Astrocyte (in vitro differentiated cells and primary cell): ENCODE data around the gene JAZF1. TPM values are rescaled to one million over a fixed set of nuclear protein-coding genes. Genes with fewer than 3 reads are reported as not detected.

ENCODE experiments used
- DNase-seq: peaks from one replicate; pipeline ENCODE4 v3.0.0-alpha.2; 2010; ENCODE audit warnings: low read depth
- FAIRE-seq: peaks from 2 replicates; lab custom pipeline; 2011; peaks lifted over from hg19 to GRCh38; lab: Jason Lieb, UNC
- H2AFZ ChIP-seq: 2 replicates; pipeline ENCODE4 v1.6.0; 2012; ENCODE audit warnings: low read depth, low read length, inconsistent platforms
- H3K27ac ChIP-seq: 2 replicates; pipeline ENCODE4 v1.5.1; 2011; ENCODE audit warnings: low read depth, low read length, inconsistent platforms
- H3K27me3 ChIP-seq: 2 replicates; pipeline ENCODE4 v1.6.0; 2011; ENCODE audit warnings: low read length, inconsistent platforms; ENCODE audit not compliant: insufficient read depth
- H3K36me3 ChIP-seq: 2 replicates; pipeline ENCODE4 v1.5.1; 2011; ENCODE audit warnings: low read length, inconsistent platforms; ENCODE audit not compliant: insufficient read depth
- H3K4me1 ChIP-seq: 2 replicates; pipeline ENCODE4 v1.5.1; 2011; ENCODE audit warnings: low read length, inconsistent platforms; ENCODE audit not compliant: insufficient read depth
- H3K4me2 ChIP-seq: 2 replicates; pipeline ENCODE4 v1.6.0; 2012; ENCODE audit warnings: low read length, inconsistent platforms
- H3K4me3 ChIP-seq: 2 replicates; pipeline ENCODE4 v1.5.1; 2011; ENCODE audit warnings: low read depth, mild to moderate bottlenecking, low read length, inconsistent platforms; ENCODE audit not compliant: insufficient read depth
- H3K79me2 ChIP-seq: 2 replicates; pipeline ENCODE4 v1.6.0; 2012; ENCODE audit warnings: mild to moderate bottlenecking, low read length, inconsistent platforms; ENCODE audit not compliant: insufficient read depth
- H3K9ac ChIP-seq: 2 replicates; pipeline ENCODE4 v1.6.0; 2012; ENCODE audit warnings: mild to moderate bottlenecking, low read length, inconsistent platforms
- H3K9me3 ChIP-seq: 2 replicates; pipeline ENCODE4 v1.5.1; 2012; ENCODE audit warnings: low read depth, mild to moderate bottlenecking, low read length, inconsistent platforms; ENCODE audit not compliant: insufficient read depth
- H4K20me1 ChIP-seq: 2 replicates; pipeline ENCODE4 v1.6.0; 2012; ENCODE audit warnings: low read length, inconsistent platforms; ENCODE audit not compliant: insufficient read depth
- H3K27ac Mint-ChIP-seq: one replicate; pipeline ENCODE4 v1.8.0; 2021; ENCODE audit warnings: mild to moderate bottlenecking, mixed read lengths; ENCODE audit not compliant: unreplicated experiment
- H3K27me3 Mint-ChIP-seq: one replicate; pipeline ENCODE4 v1.8.0; 2021; ENCODE audit warnings: low read depth, mixed read lengths; ENCODE audit not compliant: unreplicated experiment
- H3K36me3 Mint-ChIP-seq: one replicate; pipeline ENCODE4 v1.8.0; 2021; ENCODE audit warnings: low read depth, mixed read lengths; ENCODE audit not compliant: unreplicated experiment
- H3K4me1 Mint-ChIP-seq: one replicate; pipeline ENCODE4 v1.8.0; 2021; ENCODE audit warnings: low read depth, mixed read lengths; ENCODE audit not compliant: unreplicated experiment
- H3K4me3 Mint-ChIP-seq: one replicate; pipeline ENCODE4 v1.8.0; 2021; ENCODE audit warnings: mild to moderate bottlenecking, moderate library complexity, mixed read lengths; ENCODE audit not compliant: unreplicated experiment
- H3K9me3 Mint-ChIP-seq: one replicate; pipeline ENCODE4 v1.8.0; 2021; ENCODE audit warnings: mild to moderate bottlenecking, mixed read lengths; ENCODE audit not compliant: unreplicated experiment
- CTCF ChIP-seq: IDR thresholded peaks from 2 replicates; pipeline ENCODE4 v1.5.1; 2011; ENCODE audit warnings: low read depth, mild to moderate bottlenecking, inconsistent platforms, low read length, moderate library complexity; ENCODE audit not compliant: insufficient read depth
- EZH2 ChIP-seq: IDR thresholded peaks from 2 replicates; pipeline ENCODE4 v1.6.1; 2012; ENCODE audit warnings: mild to moderate bottlenecking, low read length, inconsistent platforms; ENCODE audit not compliant: insufficient read depth
- total RNA-seq: library from RNA; stranded (reverse); gene quantifications from 2 replicates; pipeline ENCODE4 v1.2.1, GENCODE V29; 2021

The JAZF1 gene
- total RNA-seq, 1 donor from 2014 or later, result 20.1 TPM

- H3K4me1 ChIP-seq, result peaks cover 4% of the 10 kb centered on the region
- H3K4me2 ChIP-seq, result no peak overlapping the region
- no peaks in the 10 kb centered on the region for H3K79me2 ChIP-seq
- FAIRE-seq, result no peak
- H3K9ac ChIP-seq, result no peak overlapping the region
- Mint-ChIP-seq H3K9me3 (peaks cover 2% of the 10 kb centered on the region), H3K4me3 (no peak overlapping the region), H3K27ac (no peak overlapping the region), H3K4me1 (peaks cover 2% of the 10 kb centered on the region), H3K36me3 (no peaks in the 10 kb centered on the region), H3K27me3 (peaks cover 6% of the 10 kb centered on the region)
- no peaks in the 10 kb centered on the region for H3K9me3 ChIP-seq
- no peak overlapping the region for H3K27ac ChIP-seq
- peak; percentile 41 for DNase-seq
- no peak overlapping the region for H2AFZ ChIP-seq
- H4K20me1 ChIP-seq, result no peaks in the 10 kb centered on the region
- H3K36me3 ChIP-seq, result no peaks in the 10 kb centered on the region
- H3K4me3 ChIP-seq, result no peak overlapping the region
- TF ChIP-seq CTCF (no peak), EZH2 (no peak)
- H3K27me3 ChIP-seq, result no peaks in the 10 kb centered on the region
Observed at GRCh38 chr7:28203508-28204240, 23.1 kb upstream of the JAZF1 start.

GRCh38 chr7:28202222-28202621 lies 21.6 kb upstream of the JAZF1 start:
- H3K9me3 Mint-ChIP-seq, result peaks cover 2% of the 10 kb centered on the region
- H3K4me3 Mint-ChIP-seq, result no peak overlapping the region
- H3K4me3 ChIP-seq, result no peak overlapping the region
- H3K79me2 ChIP-seq, result no peaks in the 10 kb centered on the region
- no peak overlapping the region for H3K4me2 ChIP-seq
- no peaks in the 10 kb centered on the region for H3K36me3 Mint-ChIP-seq
- H4K20me1 ChIP-seq, result no peaks in the 10 kb centered on the region
- peaks cover 6% of the 10 kb centered on the region for H3K27me3 Mint-ChIP-seq
- H2AFZ ChIP-seq, result no peak overlapping the region
- no peak for DNase-seq
- no peak overlapping the region for H3K27ac ChIP-seq
- no peaks in the 10 kb centered on the region for H3K9me3 ChIP-seq
- H3K27ac Mint-ChIP-seq, result no peak overlapping the region
- TF ChIP-seq EZH2, result no peak
- no peak for TF ChIP-seq CTCF
- H3K9ac ChIP-seq, result no peak overlapping the region
- H3K4me1 ChIP-seq, result peaks cover 3% of the 10 kb centered on the region
- no peak for FAIRE-seq
- no peaks in the 10 kb centered on the region for H3K36me3 ChIP-seq
- no peaks in the 10 kb centered on the region for H3K27me3 ChIP-seq
- H3K4me1 Mint-ChIP-seq, result no peaks in the 10 kb centered on the region

- Histone ChIP-seq H3K4me3 (no peak overlapping the region), H3K4me1 (no peaks in the 10 kb centered on the region), H3K4me2 (no peak overlapping the region), H2AFZ (no peak overlapping the region), H3K36me3 (no peaks in the 10 kb centered on the region), H3K27ac (no peak overlapping the region), H4K20me1 (no peaks in the 10 kb centered on the region), H3K9me3 (no peaks in the 10 kb centered on the region), H3K27me3 (no peaks in the 10 kb centered on the region), H3K79me2 (no peaks in the 10 kb centered on the region), H3K9ac (no peak overlapping the region)
- H3K4me1 Mint-ChIP-seq, result no peaks in the 10 kb centered on the region
- TF ChIP-seq EZH2, result no peak
- no peak for TF ChIP-seq CTCF
- DNase-seq, result no peak
- no peaks in the 10 kb centered on the region for H3K9me3 Mint-ChIP-seq
- H3K36me3 Mint-ChIP-seq, result no peaks in the 10 kb centered on the region
- peaks cover 6% of the 10 kb centered on the region for H3K27me3 Mint-ChIP-seq
- no peak for FAIRE-seq
- no peak overlapping the region for H3K4me3 Mint-ChIP-seq
- H3K27ac Mint-ChIP-seq, result no peak overlapping the region
Observed at GRCh38 chr7:28201131-28201530, 20.5 kb upstream of the JAZF1 start.
